HepG2 (cell line): ENCODE results near the gene CAPN2. TPM values are rescaled to one million over a fixed set of nuclear protein-coding genes. Genes with fewer than 3 reads are reported as not detected.

Experiments used
- HDAC2 ChIP-seq: sonication (generic); formaldehyde crosslinking; IDR thresholded peaks from 2 replicates; pipeline ENCODE4 v1.4.0; 2020; ENCODE audit warnings: missing genetic modification reagents
- MEIS1 ChIP-seq: sonication (generic); formaldehyde crosslinking; IDR thresholded peaks from 2 replicates; pipeline ENCODE4 v1.9.0; 2021; ENCODE audit warnings: mild to moderate bottlenecking, missing genetic modification reagents, moderate library complexity, borderline replicate concordance
- RFX3 ChIP-seq: IDR thresholded peaks from 2 replicates; pipeline ENCODE4 v1.6.1; 2016; ENCODE audit warnings: missing biosample characterization, missing genetic modification reagents
- XRCC5 ChIP-seq: fragments of 200-400 bp; formaldehyde crosslinking; optimal IDR thresholded peaks from 2 replicates; pipeline ENCODE3; 2017; ENCODE audit warnings: mild to moderate bottlenecking, low read length
- ZFP91 ChIP-seq: sonication (generic); formaldehyde crosslinking; IDR thresholded peaks from 2 replicates; pipeline ENCODE4 v1.9.0; 2022; ENCODE audit warnings: missing genetic modification reagents, mild to moderate bottlenecking, borderline replicate concordance
- ZFY ChIP-seq: sonication (generic); formaldehyde crosslinking; IDR thresholded peaks from 2 replicates; pipeline ENCODE4 v1.4.0; 2020; ENCODE audit warnings: missing genetic modification reagents
- ZNF318 ChIP-seq: sonication (generic); formaldehyde crosslinking; IDR thresholded peaks from 2 replicates; pipeline ENCODE4 v1.4.0; 2020; ENCODE audit warnings: mild to moderate bottlenecking, missing genetic modification reagents
- ZNF660 ChIP-seq: sonication (generic); formaldehyde crosslinking; IDR thresholded peaks from 2 replicates; pipeline ENCODE4 v1.5.1; 2020; ENCODE audit warnings: mild to moderate bottlenecking, low read depth, missing genetic modification reagents, borderline replicate concordance
- polyA plus RNA-seq, 8 experiments: library from polyadenylated mRNA; depleted of rRNA in 3 of 8; stranded (reverse) in 7 of 8; unstranded in 1 of 8; fragments of >200 nt; fragmentation: Illumina TruSeq in 4 of 8; extraction: Trizol in 4 of 8; gene quantifications; 2 replicates each; pipeline versions ENCODE4 v1.2.1 to v1.2.3, GENCODE V29; 2011 to 2016; ENCODE audit warnings: low read depth in 4 of 8, missing spikeins in 1 of 8, mixed read lengths in 1 of 8; ENCODE audit not compliant: insufficient read depth in 1 of 8
- total RNA-seq, 5 experiments: library from RNA; depleted of rRNA; stranded (reverse); fragments of >200 nt; fragmentation: Illumina TruSeq; extraction: Trizol; gene quantifications; 2 replicates each; pipeline ENCODE4 v1.2.3, GENCODE V29; 2016; ENCODE audit warnings: low read depth in 1 of 5

Gene CAPN2
- total and polyA plus RNA-seq, 2 of the 13 experiments (the other 11 are each of a cell fraction or from before 2014, with no cell fraction given) = 6.2 to 7.4 TPM

GRCh38 chr1:223756806-223757700 lies 44.7 kb downstream of the CAPN2 start (continued):
- TF ChIP-seq ZNF318 (CRISPR knock-in tag) (no peak), ZNF660 (no peak), MEIS1 (CRISPR knock-in tag) (no peak), HDAC2 (CRISPR knock-in tag) (no peak), ZFP91 (CRISPR knock-in tag) (no peak), XRCC5 (no peak), RFX3 (CRISPR knock-in tag) (no peak), ZFY (CRISPR knock-in tag) (no peak)
